NCI-H524 treated with DMSO at 0.1 percent for 48 hours (cell line): ENCODE results near the gene CKB.

Experiments
- DNase-seq: peaks from one replicate; lab custom pipeline; 2025; lab: John Stamatoyannopoulos, UW

The CKB gene

GRCh38 chr14:103537175-103537990 is 14.8 kb upstream of the CKB start:
- no peak for DNase-seq

DNA sequence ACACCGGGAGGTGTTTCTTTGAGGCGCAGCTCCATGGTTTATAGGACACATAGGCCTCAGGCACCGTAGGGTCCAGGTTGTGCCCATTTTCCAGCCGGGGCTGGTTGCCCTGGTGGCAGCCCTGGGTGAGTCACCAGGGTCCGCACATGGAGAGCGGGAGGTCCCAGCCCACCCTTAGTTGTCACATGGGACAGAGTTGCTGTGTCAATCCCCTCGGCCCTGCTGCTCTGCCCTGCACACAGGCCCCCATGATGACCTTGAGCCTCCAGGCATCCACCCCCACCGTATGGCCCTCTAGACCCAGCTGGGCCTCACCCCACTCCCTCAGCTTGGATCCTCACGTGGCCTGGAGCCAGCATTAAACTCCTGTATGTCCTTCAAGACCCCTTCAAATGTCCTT is 14.1 kb upstream of the CKB start:
- no peak for DNase-seq

DNA sequence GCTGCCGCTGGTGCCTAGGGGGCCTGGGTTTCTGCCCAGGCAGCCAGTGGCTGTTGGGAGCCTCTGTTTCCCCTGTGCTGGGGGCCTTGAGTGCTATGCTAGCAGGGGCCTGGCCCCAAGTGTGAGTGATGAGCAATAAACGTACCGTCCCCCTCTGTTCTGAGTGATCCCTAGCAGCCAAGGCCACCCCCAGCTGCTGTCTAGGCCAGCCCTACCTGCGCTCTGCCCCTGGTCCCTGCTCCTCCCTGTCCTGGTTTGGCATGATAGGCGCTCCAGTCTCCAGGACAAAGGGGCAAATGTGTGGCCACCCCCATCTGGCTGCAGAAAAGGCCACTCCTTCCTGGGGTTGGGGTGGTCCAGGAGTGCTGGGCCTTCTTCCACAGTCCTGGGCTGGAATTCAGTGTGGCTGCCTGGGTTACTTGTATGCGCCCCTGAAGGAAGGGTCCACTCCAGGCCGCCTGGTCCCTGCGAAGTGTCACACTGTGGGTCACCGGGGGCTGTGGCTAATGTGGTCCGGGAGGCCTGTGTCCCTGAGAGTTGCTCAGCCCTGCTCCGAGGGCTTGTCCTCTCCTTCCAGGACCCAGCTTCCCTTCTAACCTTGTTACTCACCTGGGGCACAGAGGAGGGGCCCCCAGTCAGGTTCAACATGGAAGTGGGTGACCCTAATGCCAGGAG is 13.4 kb upstream of the CKB start:
- no peak for DNase-seq

GRCh38 chr14:103535081-103535890 is 12.7 kb upstream of the CKB start:
- no peak for DNase-seq

- DNase-seq = no peak
Measured at GRCh38 chr14:103534576-103535061, 12.0 kb upstream of the CKB start.

DNA sequence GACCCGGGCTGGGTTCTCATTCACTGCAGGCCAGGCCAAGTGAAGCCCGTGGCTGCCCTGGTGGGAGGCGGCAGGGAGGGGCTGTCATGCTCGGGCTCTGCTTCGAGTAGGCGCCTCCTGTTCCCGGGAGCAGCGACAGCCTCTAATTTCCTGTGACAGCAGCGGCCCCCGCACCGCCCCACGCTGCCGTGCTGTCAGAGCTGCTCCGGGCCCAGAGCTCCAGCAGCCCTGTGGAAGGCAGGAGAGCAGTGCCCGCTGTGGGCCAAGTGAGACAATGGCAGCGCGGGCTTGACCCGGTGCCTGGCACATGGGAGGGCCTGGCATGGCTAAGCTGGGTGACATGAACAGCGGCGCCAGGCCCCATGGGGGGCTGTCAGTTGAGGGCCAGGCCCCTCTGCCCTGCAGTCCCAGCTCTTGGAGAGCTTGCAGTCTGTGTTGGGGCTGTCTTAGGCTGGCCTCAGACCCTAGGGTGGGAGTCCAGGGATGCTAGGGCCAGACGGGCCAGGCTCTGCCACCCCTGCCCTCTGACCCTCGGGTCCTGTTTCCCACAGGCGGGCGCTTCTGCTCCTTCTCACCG is 11.5 kb upstream of the CKB start:
- no peak for DNase-seq

DNA sequence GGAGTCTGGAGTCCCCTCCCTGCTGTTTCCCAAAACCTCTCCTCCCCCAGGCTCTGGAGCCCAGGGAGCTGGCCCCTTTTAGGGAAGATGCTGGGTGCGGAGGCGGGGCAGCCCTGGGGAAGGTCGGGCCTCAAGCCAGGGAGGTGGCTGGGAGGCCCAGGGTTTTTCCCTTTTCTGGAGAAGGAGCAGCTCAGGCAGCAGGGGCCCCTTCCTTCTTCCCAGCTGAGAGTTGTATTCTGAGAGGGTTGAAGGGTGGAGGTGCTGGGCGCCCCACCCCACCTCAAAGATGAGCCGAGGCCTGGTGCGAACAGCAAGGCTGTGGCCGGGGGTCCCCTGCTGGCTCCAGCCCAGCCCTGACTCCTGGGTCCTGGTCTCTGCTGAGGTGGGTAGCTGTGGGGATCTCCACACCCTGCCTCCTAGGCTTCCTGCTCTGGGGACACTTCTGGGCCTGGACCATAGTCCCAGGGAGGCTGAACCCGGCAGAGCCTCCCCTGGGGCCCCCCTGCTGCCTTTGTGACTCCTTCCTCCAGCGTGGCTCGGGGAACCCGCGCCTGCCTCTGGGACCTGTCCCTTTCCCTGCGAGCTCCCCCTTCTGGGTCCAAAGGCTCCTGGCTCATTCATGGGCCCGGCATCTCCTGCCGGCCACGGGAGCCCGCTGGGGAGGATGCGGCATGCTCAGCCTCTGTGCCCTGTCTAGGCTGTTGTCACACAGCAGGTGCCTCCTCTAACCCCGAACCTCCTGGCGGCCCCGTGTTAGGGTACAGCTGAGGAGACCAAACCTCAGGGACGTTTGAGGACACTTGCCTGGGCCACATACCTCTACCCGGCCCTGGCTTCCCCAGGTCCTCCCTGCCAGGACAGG is 10.7 kb upstream of the CKB start:
- DNase-seq = no peak

GRCh38 chr14:103532216-103533136 is 9.8 kb upstream of the CKB start:
- no peak for DNase-seq

- no peak for DNase-seq
Measured at GRCh38 chr14:103531421-103532215, 9.0 kb upstream of the CKB start.

- no peak for DNase-seq
Measured at GRCh38 chr14:103530831-103531230, 8.2 kb upstream of the CKB start.

DNA sequence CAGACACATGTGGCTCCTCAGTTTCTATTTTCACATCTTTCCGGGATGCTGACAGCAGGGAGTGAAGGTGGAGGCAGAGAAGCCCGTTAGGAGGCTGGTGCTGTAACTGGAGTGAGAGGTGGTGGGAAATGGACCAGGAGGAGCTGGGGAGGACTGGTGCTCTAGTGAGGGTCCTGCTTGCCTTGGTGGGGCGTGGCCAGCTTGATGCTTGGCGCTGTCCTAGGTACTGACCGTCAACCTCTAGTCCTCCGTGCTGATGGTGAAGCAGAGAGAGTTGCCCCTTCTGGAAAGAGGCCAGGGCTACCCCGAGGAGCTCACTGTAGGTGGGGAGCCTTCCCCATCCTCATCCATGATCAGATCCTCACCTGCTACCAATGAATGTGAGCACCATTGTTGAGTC is 7.8 kb upstream of the CKB start:
- no peak for DNase-seq

- no peak for DNase-seq
Measured at GRCh38 chr14:103529383-103530365, 7.0 kb upstream of the CKB start.

- peak; percentile 72 for DNase-seq
Measured at GRCh38 chr14:103528587-103529382, 6.2 kb upstream of the CKB start, which contains the start of gene TRMT61A. TRMT61A (plus strand) TSS chr14:103529196; CDS start chr14:103529979, 783 bp downstream.

DNA sequence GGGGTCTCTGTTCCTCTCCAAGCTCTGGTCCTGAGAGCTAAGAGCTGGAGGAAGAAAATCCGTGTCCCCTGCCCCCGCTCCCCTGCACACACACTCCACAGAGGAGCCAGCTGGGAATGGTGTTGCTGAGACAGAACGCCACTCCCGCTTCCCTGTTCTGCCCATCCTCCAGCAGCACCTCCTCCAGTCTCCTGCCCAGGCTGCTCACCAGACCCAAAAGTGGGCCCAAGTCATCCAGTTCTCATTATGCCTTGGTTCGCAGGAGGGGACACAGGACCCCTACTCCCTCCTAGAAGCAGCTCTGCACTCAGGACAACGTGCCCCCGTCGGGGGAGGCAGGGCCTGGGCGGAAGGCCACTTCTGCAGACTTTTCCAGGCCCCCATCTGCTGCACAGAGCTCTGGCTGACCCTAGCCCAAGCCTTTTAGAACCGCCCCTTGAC is 5.5 kb upstream of the CKB start:
- no peak for DNase-seq

GRCh38 chr14:103527408-103528145 is 4.9 kb upstream of the CKB start:
- DNase-seq = no peak

- no peak for DNase-seq
Measured at GRCh38 chr14:103526914-103527248, 4.3 kb upstream of the CKB start.
